Measurements from ENCODE around the gene ANXA6.
"Not testable (repeated sequence)": the region's sequence is repeated elsewhere in the genome, so short reads cannot be mapped to it uniquely, and the experiment has no call there.

ANXA6 gene

GRCh38 chr5:151180291-151180690 is 22.7 kb upstream of the ANXA6 start:
- TF ChIP-seq CTCF (IDR thresholded peaks at IDR 0.05; ENCODE audit: low read depth, low read length): no peak

GRCh38 chr5:151179489-151179840 is 21.9 kb upstream of the ANXA6 start:
- no peak overlapping the region for H3K4me3 ChIP-seq (ENCODE audit: low read depth, low read length)
- no peak for TF ChIP-seq CTCF (IDR thresholded peaks at IDR 0.05; ENCODE audit: low read depth, low read length)

More at GRCh38 chr5:151180291-151180690, 22.7 kb upstream of the ANXA6 start:
- no peak overlapping the region for H3K4me3 ChIP-seq (ENCODE audit: low read depth, low read length)

- H3K4me3 ChIP-seq (ENCODE audit: low read depth, low read length): no peak overlapping the region
- no peak for TF ChIP-seq CTCF (IDR thresholded peaks at IDR 0.05; ENCODE audit: low read depth, low read length)
These were observed 21.4 kb upstream of the ANXA6 start for GRCh38 chr5:151178777-151179488.

- H3K4me3 ChIP-seq (ENCODE audit: low read depth, low read length): no peak overlapping the region
- no peak for TF ChIP-seq CTCF (IDR thresholded peaks at IDR 0.05; ENCODE audit: low read depth, low read length)
These were observed 20.8 kb upstream of the ANXA6 start for GRCh38 chr5:151178372-151178771.

GRCh38 chr5:151176268-151176667 is 18.7 kb upstream of the ANXA6 start:
- H3K4me3 ChIP-seq (ENCODE audit: low read depth, low read length): not testable (repeated sequence)

GRCh38 chr5:151174612-151175101 is 17.1 kb upstream of the ANXA6 start:
- no peak for TF ChIP-seq CTCF (IDR thresholded peaks at IDR 0.05; ENCODE audit: low read depth, low read length)
- peak overlapping the region; percentile 42 for H3K4me3 ChIP-seq (ENCODE audit: low read depth, low read length)

GRCh38 chr5:151173711-151174611 is 16.4 kb upstream of the ANXA6 start:
- H3K4me3 ChIP-seq (ENCODE audit: low read depth, low read length): peak overlapping the region; percentile 42
- TF ChIP-seq CTCF (IDR thresholded peaks at IDR 0.05; ENCODE audit: low read depth, low read length): no peak
